Measurements from ENCODE around the gene MTMR1.

The MTMR1 gene

DNA sequence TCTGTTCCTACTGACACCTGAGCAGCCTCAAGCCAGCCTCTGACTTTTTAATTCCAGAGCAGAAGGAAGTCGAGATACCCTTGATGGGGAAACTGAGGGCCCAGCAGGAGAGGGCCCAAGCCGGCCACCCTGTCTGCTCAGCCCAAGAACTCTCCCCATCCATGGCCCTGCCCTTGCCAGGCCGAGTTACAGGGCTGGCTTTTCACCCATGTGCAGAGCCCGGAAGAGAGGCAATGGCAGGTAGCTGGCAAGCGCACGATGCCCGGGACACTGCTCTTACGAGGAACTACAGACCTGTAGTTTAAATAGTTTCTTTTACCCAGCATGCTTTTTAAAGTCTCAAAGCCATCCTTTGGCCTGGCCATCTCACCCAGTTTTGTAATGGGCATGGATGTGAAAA, 79.9 kb downstream of the MTMR1 start:
- no peak overlapping the region for H3K27ac ChIP-seq
- H3K4me3 ChIP-seq = no peak overlapping the region

DNA sequence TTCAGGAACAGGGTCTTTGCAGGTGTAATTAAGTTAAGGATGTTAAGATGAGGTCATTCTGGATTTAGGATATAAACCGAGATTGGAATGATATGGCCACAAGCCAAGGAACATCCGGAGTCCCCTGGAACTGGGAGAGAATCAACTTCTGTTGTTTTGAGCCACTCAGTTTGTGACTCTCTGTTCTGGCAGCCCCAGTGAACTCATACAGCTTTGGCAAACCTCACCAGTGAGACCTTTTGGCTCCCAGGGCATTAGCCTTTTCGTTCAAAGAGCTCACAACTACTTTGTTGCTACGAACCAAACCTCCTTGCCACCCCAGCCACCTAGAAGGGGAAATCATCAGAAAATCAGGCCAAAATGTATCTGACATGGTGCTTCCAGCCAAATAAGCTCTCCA, 80.4 kb downstream of the MTMR1 start:
- no peak overlapping the region for H3K27ac ChIP-seq
- no peak overlapping the region for H3K4me3 ChIP-seq

DNA sequence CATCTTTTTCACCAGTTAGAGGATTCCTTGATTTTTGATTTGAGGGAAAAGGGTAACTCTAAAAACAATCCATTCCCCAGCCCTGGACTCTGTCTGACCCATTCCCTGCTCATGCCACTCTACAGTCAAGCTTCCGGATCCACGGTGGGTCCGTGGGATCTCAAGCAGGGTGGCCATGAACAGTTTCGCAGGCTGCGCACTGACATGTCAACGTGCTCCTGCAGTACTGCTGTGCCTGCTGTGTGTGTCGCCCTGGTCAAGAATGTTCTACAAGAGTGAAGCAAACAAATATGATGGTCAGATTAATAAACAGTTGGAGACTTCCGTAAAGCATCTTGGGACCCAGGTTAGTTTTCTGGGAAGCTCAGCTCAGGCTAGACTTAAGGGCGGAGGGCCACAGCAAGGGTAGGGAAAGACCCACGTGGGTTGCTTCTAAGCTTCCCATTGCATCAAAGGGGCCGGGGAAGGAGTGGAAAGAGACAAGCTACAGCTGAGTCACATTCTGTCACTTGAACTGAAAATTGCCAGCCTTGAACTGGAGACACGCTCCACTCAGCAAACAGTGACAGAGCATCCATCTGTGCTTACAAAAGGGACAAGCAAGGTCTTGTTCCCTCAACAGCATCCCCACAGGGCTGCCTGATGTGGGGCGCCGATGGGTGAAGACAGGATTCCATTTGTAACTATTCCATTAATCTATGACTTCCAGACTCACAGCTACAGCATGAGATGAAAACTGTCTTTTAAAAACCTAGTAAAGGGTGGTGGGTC, 81.8 kb downstream of the MTMR1 start:
- Histone ChIP-seq H3K27ac (no peak overlapping the region), H3K4me3 (no peak overlapping the region)

DNA sequence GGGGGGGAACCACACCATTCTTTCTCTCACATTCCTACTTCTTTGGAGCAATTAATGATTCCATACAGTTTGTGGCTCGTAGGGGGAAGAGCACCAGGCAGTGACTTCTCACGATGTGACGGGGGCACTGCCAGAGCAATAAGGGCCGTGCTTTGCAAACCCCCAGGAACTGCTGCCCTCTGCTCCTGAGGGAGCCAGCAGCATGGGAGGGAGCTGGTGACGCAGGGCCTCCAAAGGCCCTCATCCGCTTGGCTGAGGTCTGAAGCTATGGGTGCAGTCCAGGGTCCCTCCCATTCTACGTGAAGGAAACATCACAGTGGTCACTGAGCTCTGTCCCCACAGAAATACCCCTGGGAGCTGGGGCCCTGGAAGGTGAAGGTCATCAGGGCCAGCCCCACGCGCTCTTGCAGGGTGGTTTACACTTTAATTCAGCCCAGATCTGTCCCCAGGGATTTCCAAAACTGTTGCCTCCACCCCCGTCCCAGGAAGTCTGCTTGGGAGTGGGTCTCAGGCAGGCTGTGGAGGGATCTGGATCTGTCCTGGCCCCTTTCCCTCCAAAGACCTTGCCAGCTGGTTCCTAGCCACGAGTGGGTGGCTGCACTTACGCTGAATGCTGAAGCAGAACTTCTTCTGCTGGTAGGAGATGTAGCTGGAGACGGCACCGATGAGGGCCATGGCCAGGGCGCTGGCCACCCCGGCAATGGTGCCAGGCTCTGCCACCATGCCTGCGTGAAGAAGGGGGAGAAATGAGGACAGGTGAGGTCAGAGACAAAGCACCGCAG, 82.6 kb downstream of the MTMR1 start:
- Histone ChIP-seq H3K4me3 (no peak overlapping the region), H3K27ac (no peak overlapping the region)

DNA sequence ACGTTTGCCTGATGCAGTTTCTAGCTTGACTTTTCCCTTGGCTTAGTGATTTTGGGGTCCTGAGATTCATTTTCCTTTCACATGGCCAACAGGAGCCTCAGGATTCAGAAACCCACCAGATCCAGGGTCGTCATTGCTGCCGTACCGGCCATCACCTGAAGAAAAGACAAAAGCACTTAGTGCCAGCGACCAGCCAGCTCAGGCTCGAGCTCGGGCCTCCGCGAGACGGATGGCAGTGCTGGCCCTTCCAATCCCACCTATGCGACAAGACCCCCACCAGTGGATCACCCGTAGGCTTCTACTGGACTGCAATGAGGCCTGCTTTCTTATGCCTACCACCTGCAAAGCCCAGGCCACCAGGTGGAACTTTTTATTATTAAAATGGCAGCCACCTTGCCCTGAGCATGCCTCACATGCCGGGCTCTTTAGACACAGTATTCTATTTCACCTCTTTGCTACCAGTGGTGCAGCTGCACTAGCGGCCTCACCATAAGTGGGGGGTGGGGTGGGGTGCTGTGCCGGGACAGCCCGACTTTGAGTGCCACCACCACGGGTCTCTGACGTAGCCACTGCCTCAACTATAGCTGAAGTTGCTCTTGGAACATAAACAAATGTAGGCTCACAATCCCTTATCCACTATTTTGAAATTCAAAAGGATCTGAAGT, 84.3 kb downstream of the MTMR1 start:
- Histone ChIP-seq H3K4me3 (no peak overlapping the region), H3K27ac (no peak overlapping the region)

DNA sequence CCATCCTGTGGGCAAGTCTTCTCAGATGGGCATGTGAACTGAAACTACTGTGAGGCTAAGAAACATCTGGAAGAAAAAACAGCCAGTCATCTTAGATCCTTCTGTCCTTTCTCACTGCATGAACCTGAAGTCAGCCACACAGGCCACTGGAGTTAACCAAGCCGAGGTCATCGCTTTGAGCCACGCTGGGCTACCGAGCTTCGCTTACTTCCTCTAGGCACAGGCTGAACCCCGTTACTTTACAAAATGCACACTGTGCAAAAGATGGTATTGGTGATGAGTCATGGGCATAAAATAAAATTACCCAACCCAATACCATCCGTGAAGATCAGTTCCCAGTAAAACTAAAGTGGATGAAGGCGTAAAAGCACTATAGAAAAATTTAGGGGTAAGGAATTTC, 86.2 kb downstream of the MTMR1 start:
- H3K4me3 ChIP-seq = no peak overlapping the region
- no peak overlapping the region for H3K27ac ChIP-seq

DNA sequence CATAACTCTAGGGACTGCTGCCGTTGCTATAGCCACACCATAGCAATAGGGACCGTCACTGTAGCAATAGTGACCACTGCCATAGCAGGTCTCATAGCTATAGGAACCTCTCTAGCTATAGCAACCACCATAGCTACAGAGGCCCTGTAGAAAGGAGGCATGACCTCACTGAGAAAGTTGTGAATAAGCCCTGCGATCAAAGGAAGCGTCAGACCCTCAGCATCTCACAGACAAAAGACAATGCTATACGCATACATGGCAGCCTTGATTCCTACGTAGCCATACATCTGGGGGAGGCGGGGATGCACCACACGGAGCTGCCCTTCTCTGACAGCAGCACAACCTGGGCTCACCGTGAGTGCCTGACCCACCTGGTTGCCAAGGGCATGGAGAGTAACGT, 88.5 kb downstream of the MTMR1 start:
- no peak overlapping the region for H3K4me3 ChIP-seq

DNA sequence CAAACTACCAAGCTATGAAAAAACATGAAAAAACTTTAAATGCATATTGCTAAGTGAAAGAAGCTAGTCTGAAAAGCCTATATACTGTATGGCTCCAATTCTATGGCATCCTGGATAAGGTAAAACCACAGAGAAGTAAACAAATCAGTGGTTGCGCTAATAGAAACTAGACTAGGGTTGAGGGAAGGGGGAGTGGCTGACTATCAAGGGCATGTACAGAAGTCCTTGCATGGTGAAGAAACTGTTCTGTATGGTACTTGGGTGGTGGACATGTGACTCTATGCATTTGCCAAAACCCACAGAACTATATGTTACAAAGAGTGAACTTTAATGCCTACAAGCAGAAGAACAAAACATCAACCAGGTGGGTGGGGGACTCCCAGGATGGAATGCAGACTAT, 96.8 kb downstream of the MTMR1 start:
- no peak overlapping the region for H3K27ac ChIP-seq
- H3K4me3 ChIP-seq = no peak overlapping the region

More for the DNA sequence above, 88.5 kb downstream of the MTMR1 start:
- no peak overlapping the region for H3K27ac ChIP-seq

DNA sequence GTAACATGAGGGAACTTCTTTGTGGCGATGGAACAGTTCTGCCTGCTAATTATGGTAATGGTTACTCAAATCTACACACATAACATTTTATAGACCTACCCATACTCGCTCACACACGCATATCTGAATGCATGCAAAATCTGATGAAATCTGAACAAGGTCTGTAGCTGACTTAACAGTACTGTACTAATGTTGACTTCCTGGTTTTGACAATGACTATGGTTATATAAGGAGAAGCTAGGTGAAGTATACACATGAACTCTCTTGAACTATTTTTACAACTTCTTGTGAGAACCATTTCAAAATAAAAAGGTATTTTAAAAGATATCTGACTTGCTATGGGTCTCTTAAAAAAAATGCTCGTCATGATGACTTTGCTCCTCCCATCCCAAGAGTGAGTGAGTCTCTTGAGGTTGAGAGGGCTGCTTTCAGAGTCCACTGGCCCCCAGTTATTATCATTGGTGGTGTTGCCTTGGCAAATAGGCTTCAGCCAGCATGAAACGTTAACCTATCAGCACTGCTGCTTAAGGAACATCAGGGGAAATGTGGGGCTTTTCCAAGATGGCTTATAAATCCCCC, 99.8 kb downstream of the MTMR1 start:
- no peak overlapping the region for H3K27ac ChIP-seq
- no peak overlapping the region for H3K4me3 ChIP-seq

DNA sequence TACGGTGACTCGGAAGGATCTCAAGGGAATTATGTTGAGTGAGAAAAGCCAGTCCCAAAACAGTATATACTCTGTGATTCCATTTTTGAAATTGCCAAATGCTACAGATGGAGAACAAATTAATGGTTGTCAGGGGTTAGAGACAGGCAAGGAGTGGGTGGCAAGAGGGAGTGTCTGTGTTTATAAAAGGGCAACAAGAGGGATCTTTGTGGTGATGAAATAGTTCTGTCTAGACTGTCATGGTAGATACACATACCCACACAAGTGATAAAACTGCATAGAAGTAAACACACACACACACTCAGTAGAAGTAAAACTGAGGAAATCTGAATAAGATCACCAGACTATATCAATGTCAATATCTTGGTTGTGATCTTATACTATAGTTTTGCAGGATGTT, 112.5 kb downstream of the MTMR1 start:
- Histone ChIP-seq H3K4me3 (no peak overlapping the region), H3K27ac (no peak overlapping the region)

DNA sequence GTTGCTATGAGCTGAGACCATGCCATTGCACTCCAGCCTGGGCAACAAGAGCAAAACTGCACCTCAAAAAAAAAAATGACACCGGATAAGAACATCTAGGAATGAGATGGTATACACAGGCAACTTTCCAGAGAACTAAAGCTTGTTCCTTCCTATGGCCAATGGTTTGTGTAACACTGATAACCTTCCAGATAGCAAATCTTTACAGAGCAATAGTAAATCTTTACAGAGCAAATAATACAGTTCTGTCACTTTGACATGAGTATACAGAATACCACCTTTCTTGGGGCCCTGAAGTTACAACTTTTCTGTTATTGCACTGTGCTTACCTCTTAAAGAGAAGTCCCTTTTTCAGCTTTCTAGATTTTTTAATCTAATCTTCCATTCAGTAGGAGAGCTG, 113.6 kb downstream of the MTMR1 start:
- Histone ChIP-seq H3K4me3 (no peak overlapping the region), H3K27ac (no peak overlapping the region)

DNA sequence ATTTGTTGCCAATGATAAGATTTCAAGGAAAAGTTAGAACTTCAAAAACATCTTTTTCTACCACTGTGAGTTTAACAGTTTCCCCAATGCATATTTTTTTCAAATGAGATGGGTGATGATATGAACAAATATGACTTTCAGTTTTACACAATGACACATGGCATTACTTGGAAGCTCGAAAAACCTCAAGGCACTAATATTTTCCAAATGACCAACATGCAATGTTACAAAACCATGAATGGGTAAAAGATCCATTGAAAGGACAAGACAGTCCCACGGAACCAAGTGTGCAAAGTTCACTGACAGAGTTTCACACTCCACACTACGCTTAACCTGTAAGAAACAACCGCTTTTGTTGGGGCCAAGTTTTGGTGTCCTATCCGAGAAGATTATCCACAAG, 120.7 kb downstream of the MTMR1 start:
- Histone ChIP-seq H3K4me3 (no peak overlapping the region), H3K27ac (no peak overlapping the region)

Measured in skin epidermis (tissue), 12 donors.